Heart left ventricle (tissue), 16 donors: ENCODE results near the gene TRIP6. TPM values are rescaled to one million over a fixed set of nuclear protein-coding genes. Genes with fewer than 3 reads are reported as not detected.
A peak's percentile ranks its signal among the peaks of the same experiment; 100 is the strongest.

ENCODE experiments used
- ATAC-seq, 4 donors: fragments of 200-7000 bp; cut with Tn5 transposase; one replicate each; pipeline ENCODE4 v1.9.1; 2020 to 2022; ENCODE audit warnings: moderate library complexity in 4 of 4, mild to moderate bottlenecking in 3 of 4, moderate number of reproducible peaks in 1 of 4
- DNase-seq, 5 donors: peaks; one replicate each; pipeline ENCODE4 v3.0.0-alpha.2; 2020
- H3K27ac ChIP-seq, 12 donors: fragments of 200-600 bp; sonication (generic) in 4 of 12; one replicate each; pipeline versions ENCODE4 v1.5.0 to v1.8.0; 2016 to 2022; ENCODE audit warnings: mild to moderate bottlenecking in 2 of 12
- H3K27me3 ChIP-seq, 9 donors: fragments of 200-600 bp; sonication (generic) in 2 of 9; one replicate each; pipeline versions ENCODE4 v1.5.1 to v1.8.0; 2016 to 2022; ENCODE audit warnings: mild to moderate bottlenecking in 3 of 9
- H3K36me3 ChIP-seq, 9 donors: fragments of 200-600 bp; sonication (generic) in 2 of 9; one replicate each; pipeline versions ENCODE4 v1.5.0 to v1.8.0; 2018 to 2022; ENCODE audit warnings: mild to moderate bottlenecking in 2 of 9
- H3K4me1 ChIP-seq, 12 donors: fragments of 200-600 bp; sonication (generic) in 4 of 12; one replicate each; pipeline versions ENCODE4 v1.5.0 to v1.8.0; 2016 to 2022; ENCODE audit warnings: mild to moderate bottlenecking in 3 of 12
- H3K4me3 ChIP-seq, 12 donors: fragments of 200-600 bp; sonication (generic) in 4 of 12; one replicate each; pipeline versions ENCODE4 v1.5.0 to v1.8.0; 2017 to 2022; ENCODE audit warnings: mild to moderate bottlenecking in 9 of 12, moderate library complexity in 4 of 12
- H3K9me3 ChIP-seq, 12 donors: fragments of 200-600 bp; sonication (generic) in 4 of 12; one replicate each; pipeline versions ENCODE4 v1.5.0 to v1.8.0; 2016 to 2022; ENCODE audit warnings: mild to moderate bottlenecking in 1 of 12
- POLR2A ChIP-seq, 2 donors: fragments of 450-650 bp; IDR thresholded peaks; one replicate each; pipeline ENCODE4 v1.6.1; 2017; ENCODE audit warnings: antibody characterized with exemption in 2 of 2, mild to moderate bottlenecking in 2 of 2, moderate library complexity in 2 of 2
- WGBS, 4 donors: extraction: QIAGEN DNeasy Blood & Tissue Kit in 2 of 4; methylation state at CpG; one replicate each; pipeline versions ENCODE4 v1.1.5 to v1.1.7; 2013 to 2018; 5-methylcytosine and 5-hydroxymethylcytosine counted together
- intact Hi-C, 10 donors: fragments of 100-400 bp; cut with DNase I; formaldehyde crosslinking; loops; one replicate each; pipeline versions ENCODE4 v1.11.1 to v1.14.2; 2022
- polyA plus RNA-seq, 2 donors: library from polyadenylated mRNA; stranded (reverse); fragments of 200-250 nt; gene quantifications; one replicate each; pipeline ENCODE4 v1.2.3, GENCODE V29; 2013
- total RNA-seq, 9 donors: library from RNA; depleted of rRNA in 2 of 9; stranded (reverse); fragments of >200 nt in 2 of 9; fragmentation: NEBNext Ultra II Directional in 3 of 9; extraction: Animal tissue kit (Norgen Biotek cat#: 25700) in 3 of 9; gene quantifications; one replicate each; pipeline versions ENCODE4 v1.1.0 to v1.2.4, GENCODE V29; 2016 to 2023
- TF ChIP-seq, protein P1 (sequence below), 12 donors: fragments of 200-600 bp; sonication (generic) in 4 of 12; IDR thresholded peaks; one replicate each; pipeline versions ENCODE4 v1.5.0 to v1.8.0; 2018 to 2022; ENCODE audit warnings: antibody characterized with exemption in 12 of 12, mild to moderate bottlenecking in 5 of 12
- donor health status: ischemic (EF 13 %, LVEDD 7.1; RV severe dilation, severe dysfunction).
- donor health status: healthy with polysubstance abuse.
- donor health status: DM: no; HTN: yes; CAD: no.
- donor health status: DM: no; HTN: no; CAD: no.
- donor health status: ischemic (EF 25% LVEDD 6.9; RV normal size, moderate dysfunction).
- donor health status: ischemic (EF 25% LVEDD 5.7; RV mildly dilated, moderate dysfunction).
- donor health status: healthy.
- donor health status: DM: yes; HTN: yes; CAD: no.
- donor health status: ischemic (EF 35%, LVEDD 5.7; RV mildly dilated, moderate dysfunction).
- donor health status: nonischemic (EF 11% LVEDD 7.7; RV severe dilation, severe dysfunction).
- donor health status: DM: yes; HTN: yes; CAD: no.
- donor health status: PGD.
- donor health status: ischemic (EF 29% LVEDD 5.4; RV normal size, mild dysfunction).
- donor health status: nonischemic (EF 23%, LVEDD 6.1; RV moderate dilation, normal function).

The TRIP6 gene
- total and polyA plus RNA-seq, 11 donors: 9.2 to 37.3 (median 17.1) TPM

DNA sequence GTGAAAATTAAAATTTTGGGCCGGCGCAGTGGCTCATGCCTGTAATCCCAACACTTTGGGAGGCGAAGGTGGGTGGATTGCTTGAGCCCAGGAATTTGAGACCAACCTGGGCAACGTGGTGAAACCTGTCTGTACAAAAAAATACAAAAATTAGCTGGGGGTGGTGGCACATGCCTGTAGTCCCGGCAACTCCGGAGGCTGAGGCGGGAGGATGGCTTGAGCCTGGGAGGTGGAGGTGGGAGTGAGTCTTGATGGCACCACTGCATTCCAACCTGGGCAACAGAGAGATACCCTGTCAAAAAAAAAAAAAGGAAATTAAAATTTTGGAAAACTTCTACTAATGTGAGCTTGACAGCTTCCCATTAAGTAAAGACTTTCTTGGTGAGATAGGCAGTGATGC is 10.8 kb downstream of the TRIP6 start:
- no peak for DNase-seq
- Histone ChIP-seq H3K27me3 (no peaks in the 10 kb centered on the region), H3K9me3 (no peaks in the 10 kb centered on the region), H3K36me3 (peaks cover 3 to 74% (median 61%) of the 10 kb centered on the region in 9 donors), H3K4me3 (no peak overlapping the region), H3K27ac (no peak overlapping the region), H3K4me1 (peaks cover 3 to 58% (median 42%) of the 10 kb centered on the region in 12 donors)
- intact Hi-C loops: no loop called here
- no peak for TF ChIP-seq POLR2A (IDR thresholded peaks at IDR 0.05)
- TF ChIP-seq, protein P1, sequence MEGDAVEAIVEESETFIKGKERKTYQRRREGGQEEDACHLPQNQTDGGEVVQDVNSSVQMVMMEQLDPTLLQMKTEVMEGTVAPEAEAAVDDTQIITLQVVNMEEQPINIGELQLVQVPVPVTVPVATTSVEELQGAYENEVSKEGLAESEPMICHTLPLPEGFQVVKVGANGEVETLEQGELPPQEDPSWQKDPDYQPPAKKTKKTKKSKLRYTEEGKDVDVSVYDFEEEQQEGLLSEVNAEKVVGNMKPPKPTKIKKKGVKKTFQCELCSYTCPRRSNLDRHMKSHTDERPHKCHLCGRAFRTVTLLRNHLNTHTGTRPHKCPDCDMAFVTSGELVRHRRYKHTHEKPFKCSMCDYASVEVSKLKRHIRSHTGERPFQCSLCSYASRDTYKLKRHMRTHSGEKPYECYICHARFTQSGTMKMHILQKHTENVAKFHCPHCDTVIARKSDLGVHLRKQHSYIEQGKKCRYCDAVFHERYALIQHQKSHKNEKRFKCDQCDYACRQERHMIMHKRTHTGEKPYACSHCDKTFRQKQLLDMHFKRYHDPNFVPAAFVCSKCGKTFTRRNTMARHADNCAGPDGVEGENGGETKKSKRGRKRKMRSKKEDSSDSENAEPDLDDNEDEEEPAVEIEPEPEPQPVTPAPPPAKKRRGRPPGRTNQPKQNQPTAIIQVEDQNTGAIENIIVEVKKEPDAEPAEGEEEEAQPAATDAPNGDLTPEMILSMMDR (IDR thresholded peaks at IDR 0.05): no peak
- ATAC-seq: no peak
- 72 to 88% (median 80%) methylated on average over 7 of the region's 7 CpGs for WGBS, 4 donors

DNA sequence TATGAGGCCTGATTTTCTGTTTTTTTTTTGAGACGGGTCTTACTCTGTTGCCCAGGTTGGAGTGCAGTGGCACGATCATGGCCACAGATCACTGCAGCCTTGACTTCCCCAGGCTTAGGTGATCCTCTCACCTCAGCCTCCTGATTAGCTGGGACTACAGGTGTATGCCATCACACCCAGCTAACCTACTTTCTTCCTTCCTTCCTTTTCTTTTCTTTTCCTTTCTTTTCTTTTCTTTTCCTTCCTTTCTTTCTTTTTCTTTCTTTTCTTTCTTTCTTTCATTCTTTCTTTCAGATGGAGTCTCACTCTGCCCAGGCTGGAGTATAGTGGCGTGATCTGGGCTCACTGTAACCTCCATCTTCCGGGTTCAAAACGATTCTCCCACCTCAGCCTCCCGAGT is 11.5 kb downstream of the TRIP6 start:
- no peak overlapping the region for H3K4me3 ChIP-seq
- H3K9me3 ChIP-seq: no peaks in the 10 kb centered on the region
- H3K27me3 ChIP-seq: no peaks in the 10 kb centered on the region
- intact Hi-C loops: no loop called here
- H3K4me1 ChIP-seq: peaks cover 3 to 58% (median 41%) of the 10 kb centered on the region in 12 donors
- peaks cover 3 to 74% (median 61%) of the 10 kb centered on the region in 9 donors for H3K36me3 ChIP-seq
- H3K27ac ChIP-seq: no peak overlapping the region
- ATAC-seq: no peak
- no peak for DNase-seq
- 79 to 84% (median 82%) methylated on average over 6 of the region's 6 CpGs for WGBS, 4 donors
- TF ChIP-seq POLR2A (IDR thresholded peaks at IDR 0.05): no peak
- TF ChIP-seq, protein P1 (IDR thresholded peaks at IDR 0.05): no peak

- H3K27me3 ChIP-seq: no peaks in the 10 kb centered on the region
- DNase-seq (peak in 1 of 5 donors; percentile 71), ATAC-seq (peak; percentile 48 to 68 (median 64))
- 57 to 72% (median 64%) methylated on average over 11 of the region's 11 CpGs for WGBS, 4 donors
- intact Hi-C loops: loop anchor here in 1 of 10 donors (10.0 kb wide), 1 partner anchor 365 kb away; the partner anchor contains the start of gene FIS1
- TF ChIP-seq, protein P1 (IDR thresholded peaks at IDR 0.05): no peak
- no peak for TF ChIP-seq POLR2A (IDR thresholded peaks at IDR 0.05)
- no peaks in the 10 kb centered on the region for H3K9me3 ChIP-seq
- H3K4me1 ChIP-seq: peaks cover 3 to 48% (median 33%) of the 10 kb centered on the region in 12 donors
- H3K36me3 ChIP-seq: peaks cover 3 to 81% (median 71%) of the 10 kb centered on the region in 9 donors
- H3K4me3 ChIP-seq: no peak overlapping the region
- H3K27ac ChIP-seq: peak overlapping the region in 4 of 12 donors; percentile 5 to 55 (median 32)
These were observed 12.6 kb downstream of the TRIP6 start for GRCh38 chr7:100879685-100880261.

- TF ChIP-seq POLR2A (IDR thresholded peaks at IDR 0.05): no peak
- TF ChIP-seq, protein P1 (IDR thresholded peaks at IDR 0.05): no peak
- no peaks in the 10 kb centered on the region for H3K27me3 ChIP-seq
- intact Hi-C loops: loop anchor here in 1 of 10 donors (10.0 kb wide), 1 partner anchor 364 kb away; the partner anchor contains the start of gene FIS1
- DNase-seq: no peak
- no peak overlapping the region for H3K4me3 ChIP-seq
- 88 to 95% (median 90%) methylated on average over 7 of the region's 7 CpGs for whole genome bisulfite sequencing, 4 donors
- ATAC-seq: no peak
- H3K36me3 ChIP-seq: peaks cover 3 to 90% (median 80%) of the 10 kb centered on the region in 9 donors
- no peaks in the 10 kb centered on the region for H3K9me3 ChIP-seq
- peaks cover 3 to 45% (median 31%) of the 10 kb centered on the region in 12 donors for H3K4me1 ChIP-seq
- H3K27ac ChIP-seq: no peak overlapping the region
These were observed 13.5 kb downstream of the TRIP6 start for GRCh38 chr7:100880645-100881044.
